A549 treated with GW870086 at 1 μM for 4 hours (cell line): ENCODE measurements around the gene PCDH18. TPM values are rescaled to one million over a fixed set of nuclear protein-coding genes. Genes with fewer than 3 reads are reported as not detected.

Experiments used
- total RNA-seq: library from RNA; stranded (reverse); fragments of 200-300 nt; extraction: Qiagen RNA extraction; gene quantifications from 5 replicates; pipeline ENCODE4 v1.2.3, GENCODE V29; 2022; ENCODE audit warnings: low read depth

PCDH18 gene, protein sequence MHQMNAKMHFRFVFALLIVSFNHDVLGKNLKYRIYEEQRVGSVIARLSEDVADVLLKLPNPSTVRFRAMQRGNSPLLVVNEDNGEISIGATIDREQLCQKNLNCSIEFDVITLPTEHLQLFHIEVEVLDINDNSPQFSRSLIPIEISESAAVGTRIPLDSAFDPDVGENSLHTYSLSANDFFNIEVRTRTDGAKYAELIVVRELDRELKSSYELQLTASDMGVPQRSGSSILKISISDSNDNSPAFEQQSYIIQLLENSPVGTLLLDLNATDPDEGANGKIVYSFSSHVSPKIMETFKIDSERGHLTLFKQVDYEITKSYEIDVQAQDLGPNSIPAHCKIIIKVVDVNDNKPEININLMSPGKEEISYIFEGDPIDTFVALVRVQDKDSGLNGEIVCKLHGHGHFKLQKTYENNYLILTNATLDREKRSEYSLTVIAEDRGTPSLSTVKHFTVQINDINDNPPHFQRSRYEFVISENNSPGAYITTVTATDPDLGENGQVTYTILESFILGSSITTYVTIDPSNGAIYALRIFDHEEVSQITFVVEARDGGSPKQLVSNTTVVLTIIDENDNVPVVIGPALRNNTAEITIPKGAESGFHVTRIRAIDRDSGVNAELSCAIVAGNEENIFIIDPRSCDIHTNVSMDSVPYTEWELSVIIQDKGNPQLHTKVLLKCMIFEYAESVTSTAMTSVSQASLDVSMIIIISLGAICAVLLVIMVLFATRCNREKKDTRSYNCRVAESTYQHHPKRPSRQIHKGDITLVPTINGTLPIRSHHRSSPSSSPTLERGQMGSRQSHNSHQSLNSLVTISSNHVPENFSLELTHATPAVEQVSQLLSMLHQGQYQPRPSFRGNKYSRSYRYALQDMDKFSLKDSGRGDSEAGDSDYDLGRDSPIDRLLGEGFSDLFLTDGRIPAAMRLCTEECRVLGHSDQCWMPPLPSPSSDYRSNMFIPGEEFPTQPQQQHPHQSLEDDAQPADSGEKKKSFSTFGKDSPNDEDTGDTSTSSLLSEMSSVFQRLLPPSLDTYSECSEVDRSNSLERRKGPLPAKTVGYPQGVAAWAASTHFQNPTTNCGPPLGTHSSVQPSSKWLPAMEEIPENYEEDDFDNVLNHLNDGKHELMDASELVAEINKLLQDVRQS
- total RNA-seq, result not detected in 5 replicates

DNA sequence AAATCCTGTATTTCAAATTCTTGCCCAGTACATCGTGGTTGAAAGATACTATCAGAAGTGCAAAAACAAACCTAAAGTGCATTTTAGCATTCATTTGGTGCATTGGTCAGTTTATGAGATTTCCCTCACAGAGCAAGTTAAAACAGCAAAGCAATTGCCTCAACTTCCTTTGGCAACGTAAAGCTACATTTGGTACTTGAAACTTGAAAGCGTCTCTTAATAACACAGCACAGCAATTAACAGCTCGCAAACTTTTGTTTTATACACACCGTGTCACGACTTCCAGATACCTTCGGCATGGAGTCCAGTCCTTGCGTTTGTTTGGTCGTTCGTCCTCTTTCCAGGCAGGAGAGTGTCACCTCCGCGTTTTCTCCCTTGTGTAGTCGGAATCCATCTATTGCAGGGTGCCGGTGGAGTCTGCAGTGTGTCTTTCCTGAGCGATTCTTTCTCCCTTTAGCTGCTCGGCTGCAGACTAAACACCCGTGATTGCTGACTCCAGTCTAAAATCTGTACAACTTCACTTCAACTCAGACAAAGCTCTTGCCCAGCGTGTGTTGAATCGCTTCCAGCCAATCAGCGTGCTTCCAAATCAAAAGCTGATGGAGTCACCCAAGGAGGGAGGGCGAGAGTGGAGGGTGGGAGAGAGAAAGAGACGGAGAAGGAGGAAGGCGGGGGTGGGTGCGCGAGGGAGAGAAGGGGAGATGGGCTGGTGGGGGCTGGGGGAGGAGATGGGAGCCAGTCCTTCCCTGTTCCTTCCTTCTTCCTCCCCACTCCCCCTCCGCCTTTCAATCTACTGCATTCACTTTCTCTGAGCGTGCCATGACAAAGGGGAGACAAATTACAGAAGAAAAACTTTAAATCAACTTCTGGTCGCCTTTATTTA lies at the start of gene PCDH18:
Gene PCDH18, minus strand, starts transcription at position 509 of the 883 bp plus-strand sequence. Its CDS starts 406 bp downstream, at position 103.

